Smooth muscle cell (in vitro differentiated cells): Measurements from ENCODE around the gene SLC22A2. TPM values are rescaled to one million over a fixed set of nuclear protein-coding genes. Genes with fewer than 3 reads are reported as not detected.

ENCODE experiments used
- DNase-seq: peaks from one replicate; lab custom pipeline; 2025; ENCODE audit not compliant: unreplicated experiment; lab: John Stamatoyannopoulos, UW
- H2AFZ ChIP-seq: fragments of 200-600 bp; sonication (generic); 2 replicates; pipeline ENCODE4 v1.6.0; 2016; ENCODE audit warnings: antibody characterized with exemption, low read depth, mild to moderate bottlenecking
- H3F3A ChIP-seq: fragments of 200-600 bp; sonication (generic); 2 replicates; pipeline ENCODE4 v1.6.0; 2017; ENCODE audit warnings: antibody characterized with exemption, low read depth
- H3K27ac ChIP-seq: fragments of 200-600 bp; sonication (generic); 2 replicates; pipeline ENCODE4 v1.5.1; 2016; ENCODE audit warnings: low read depth, mild to moderate bottlenecking
- H3K27me3 ChIP-seq: fragments of 200-600 bp; sonication (generic); 2 replicates; pipeline ENCODE4 v1.6.1; 2016; ENCODE audit warnings: low read depth, mild to moderate bottlenecking
- H3K36me3 ChIP-seq: fragments of 200-600 bp; sonication (generic); 2 replicates; pipeline ENCODE4 v1.5.1; 2016; ENCODE audit warnings: low read depth
- H3K4me1 ChIP-seq: fragments of 200-600 bp; sonication (generic); 2 replicates; pipeline ENCODE4 v1.5.1; 2016; ENCODE audit warnings: low read depth
- H3K4me2 ChIP-seq: fragments of 200-600 bp; sonication (generic); 2 replicates; pipeline ENCODE4 v1.6.0; 2016; ENCODE audit warnings: mild to moderate bottlenecking
- H3K4me3 ChIP-seq: fragments of 200-600 bp; sonication (generic); 2 replicates; pipeline ENCODE4 v1.5.1; 2016; ENCODE audit warnings: mild to moderate bottlenecking
- H3K79me2 ChIP-seq: fragments of 200-600 bp; sonication (generic); 2 replicates; pipeline ENCODE4 v1.6.0; 2016; ENCODE audit warnings: low read depth, mild to moderate bottlenecking
- H3K9ac ChIP-seq: fragments of 200-600 bp; sonication (generic); 2 replicates; pipeline ENCODE4 v1.6.0; 2016; ENCODE audit warnings: low read depth
- H3K9me3 ChIP-seq: fragments of 200-600 bp; sonication (generic); replicated peaks from 2 replicates; pipeline ENCODE4 v1.5.1; 2016; ENCODE audit warnings: low read depth
- H4K20me1 ChIP-seq: fragments of 200-600 bp; sonication (generic); 2 replicates; pipeline ENCODE4 v1.6.0; 2016; ENCODE audit warnings: low read depth
- WGBS: methylation state at CpG from one replicate; pipeline ENCODE4 v1.1.7; 2016; ENCODE audit warnings: low lambda C conversion rate; 5-methylcytosine and 5-hydroxymethylcytosine counted together
- polyA plus RNA-seq: library from polyadenylated mRNA; unstranded; fragments of >200 nt; fragmentation: Nextera tagmentation; extraction: Ambion mirVana; gene quantifications from 2 replicates; pipeline ENCODE4 v1.2.1, GENCODE V29; 2016
- total RNA-seq: library from RNA; depleted of rRNA; stranded (reverse); fragments of >200 nt; gene quantifications from 2 replicates; pipeline ENCODE4 v1.2.3, GENCODE V29; 2014
- TF ChIP-seq, protein P1 (sequence below): fragments of 200-600 bp; sonication (generic); IDR thresholded peaks from 2 replicates; pipeline ENCODE4 v1.5.1; 2017; ENCODE audit warnings: borderline replicate concordance, mild to moderate bottlenecking, antibody characterized with exemption; ENCODE audit not compliant: insufficient read depth, poor library complexity, severe bottlenecking

The SLC22A2 gene
- total and polyA plus RNA-seq, 2 experiments from 2014 or later: 3.5 to 7.0 TPM

GRCh38 chr6:160215232-160215631 lies 43.4 kb downstream of the SLC22A2 start:
- no peaks in the 10 kb centered on the region for H3K27me3 ChIP-seq
- H3K9ac ChIP-seq: no peak overlapping the region
- H3K9me3 ChIP-seq: no peaks in the 10 kb centered on the region
- TF ChIP-seq, protein P1, sequence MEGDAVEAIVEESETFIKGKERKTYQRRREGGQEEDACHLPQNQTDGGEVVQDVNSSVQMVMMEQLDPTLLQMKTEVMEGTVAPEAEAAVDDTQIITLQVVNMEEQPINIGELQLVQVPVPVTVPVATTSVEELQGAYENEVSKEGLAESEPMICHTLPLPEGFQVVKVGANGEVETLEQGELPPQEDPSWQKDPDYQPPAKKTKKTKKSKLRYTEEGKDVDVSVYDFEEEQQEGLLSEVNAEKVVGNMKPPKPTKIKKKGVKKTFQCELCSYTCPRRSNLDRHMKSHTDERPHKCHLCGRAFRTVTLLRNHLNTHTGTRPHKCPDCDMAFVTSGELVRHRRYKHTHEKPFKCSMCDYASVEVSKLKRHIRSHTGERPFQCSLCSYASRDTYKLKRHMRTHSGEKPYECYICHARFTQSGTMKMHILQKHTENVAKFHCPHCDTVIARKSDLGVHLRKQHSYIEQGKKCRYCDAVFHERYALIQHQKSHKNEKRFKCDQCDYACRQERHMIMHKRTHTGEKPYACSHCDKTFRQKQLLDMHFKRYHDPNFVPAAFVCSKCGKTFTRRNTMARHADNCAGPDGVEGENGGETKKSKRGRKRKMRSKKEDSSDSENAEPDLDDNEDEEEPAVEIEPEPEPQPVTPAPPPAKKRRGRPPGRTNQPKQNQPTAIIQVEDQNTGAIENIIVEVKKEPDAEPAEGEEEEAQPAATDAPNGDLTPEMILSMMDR: no peak
- H3K4me2 ChIP-seq: no peak overlapping the region
- no peaks in the 10 kb centered on the region for H3K36me3 ChIP-seq
- H3K27ac ChIP-seq: no peak overlapping the region
- no peaks in the 10 kb centered on the region for H3K79me2 ChIP-seq
- peaks cover 3% of the 10 kb centered on the region for H3F3A ChIP-seq
- no peak for DNase-seq
- H4K20me1 ChIP-seq: no peaks in the 10 kb centered on the region
- no peak overlapping the region for H3K4me3 ChIP-seq
- WGBS: 29% methylated on average over 3 of the region's 3 CpGs
- H3K4me1 ChIP-seq: no peaks in the 10 kb centered on the region
- H2AFZ ChIP-seq: no peak overlapping the region

- H3K9me3 ChIP-seq: no peaks in the 10 kb centered on the region
- H4K20me1 ChIP-seq: no peaks in the 10 kb centered on the region
- no peaks in the 10 kb centered on the region for H3K4me1 ChIP-seq
- DNase-seq: no peak
- no peak overlapping the region for H3K27ac ChIP-seq
- WGBS: 89% methylated on average over 3 of the region's 3 CpGs
- TF ChIP-seq, protein P1: no peak
- no peaks in the 10 kb centered on the region for H3F3A ChIP-seq
- no peaks in the 10 kb centered on the region for H3K27me3 ChIP-seq
- H3K4me3 ChIP-seq: no peak overlapping the region
- no peaks in the 10 kb centered on the region for H3K36me3 ChIP-seq
- no peak overlapping the region for H2AFZ ChIP-seq
- no peaks in the 10 kb centered on the region for H3K79me2 ChIP-seq
- H3K9ac ChIP-seq: no peak overlapping the region
- no peak overlapping the region for H3K4me2 ChIP-seq
These were observed 51.0 kb downstream of the SLC22A2 start for GRCh38 chr6:160207618-160208017.

- WGBS: 86% methylated on average over 1 of the region's 1 CpG
- Histone ChIP-seq H3K4me3 (no peak overlapping the region), H4K20me1 (no peaks in the 10 kb centered on the region), H3K9me3 (no peaks in the 10 kb centered on the region), H3K27ac (no peak overlapping the region), H3K36me3 (no peaks in the 10 kb centered on the region), H3K79me2 (no peaks in the 10 kb centered on the region), H2AFZ (no peak overlapping the region), H3K4me1 (no peaks in the 10 kb centered on the region), H3K9ac (no peak overlapping the region), H3F3A (no peaks in the 10 kb centered on the region), H3K27me3 (no peaks in the 10 kb centered on the region), H3K4me2 (no peak overlapping the region)
- TF ChIP-seq, protein P1: no peak
- no peak for DNase-seq
These were observed 53.9 kb downstream of the SLC22A2 start for GRCh38 chr6:160204710-160205109.

DNA sequence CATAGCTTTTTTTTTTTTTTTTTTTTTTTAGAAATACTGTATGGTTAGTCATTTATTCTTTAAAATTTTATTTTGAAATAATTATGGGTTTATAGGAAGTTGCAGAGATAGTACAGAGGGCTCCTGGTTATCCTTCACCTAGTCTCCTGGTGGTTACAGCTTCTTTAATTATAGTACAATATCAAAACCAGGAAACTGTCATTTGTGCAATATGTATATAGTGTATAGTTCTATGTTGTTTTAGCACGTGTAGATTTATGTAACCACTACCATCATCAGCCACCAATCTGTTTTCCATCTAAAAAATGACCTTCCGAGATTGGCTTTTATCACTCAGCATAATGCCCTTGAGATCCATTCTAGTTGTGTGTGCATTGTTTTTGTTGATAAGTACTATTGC lies 54.7 kb downstream of the SLC22A2 start:
- H3K4me3 ChIP-seq: no peak overlapping the region
- no peak overlapping the region for H2AFZ ChIP-seq
- H3F3A ChIP-seq: no peaks in the 10 kb centered on the region
- WGBS: 90% methylated on average over 2 of the region's 2 CpGs
- DNase-seq: no peak
- TF ChIP-seq, protein P1: no peak
- H3K79me2 ChIP-seq: no peaks in the 10 kb centered on the region
- no peak overlapping the region for H3K27ac ChIP-seq
- no peaks in the 10 kb centered on the region for H3K9me3 ChIP-seq
- H3K36me3 ChIP-seq: no peaks in the 10 kb centered on the region
- H3K27me3 ChIP-seq: no peaks in the 10 kb centered on the region
- no peaks in the 10 kb centered on the region for H3K4me1 ChIP-seq
- H3K9ac ChIP-seq: no peak overlapping the region
- H4K20me1 ChIP-seq: no peaks in the 10 kb centered on the region
- H3K4me2 ChIP-seq: no peak overlapping the region
